RWPE1 (cell line): Measurements from ENCODE around the gene ESF1.

Experiments used
- CTCF ChIA-PET: fragments of 350-600 bp; sonication (Branson Sonifier 250); formaldehyde crosslinking; extraction: SDS; loops from one replicate; lab custom pipeline; 2021; lab: Yijun Ruan, JAX
- POLR2A ChIA-PET: fragments of 400-600 bp; formaldehyde crosslinking; extraction: SDS; loops from one replicate; lab custom pipeline; 2020; ENCODE audit warnings: antibody characterized with exemption; ENCODE audit not compliant: low non-redundant PET; lab: Yijun Ruan, JAX
- DNase-seq: peaks from one replicate; pipeline ENCODE4 v3.0.0; 2012; ENCODE audit warnings: low spot score
- H3K27ac ChIP-seq: fragments of 450-650 bp; 2 replicates; pipeline ENCODE4 v1.5.1; 2017
- TF ChIP-seq, protein P1 (sequence below): fragments of 450-650 bp; conservative IDR thresholded peaks from 2 replicates; pipeline ENCODE4 v1.5.1; 2017; ENCODE audit warnings: low read depth, mild to moderate bottlenecking

Gene ESF1

DNA sequence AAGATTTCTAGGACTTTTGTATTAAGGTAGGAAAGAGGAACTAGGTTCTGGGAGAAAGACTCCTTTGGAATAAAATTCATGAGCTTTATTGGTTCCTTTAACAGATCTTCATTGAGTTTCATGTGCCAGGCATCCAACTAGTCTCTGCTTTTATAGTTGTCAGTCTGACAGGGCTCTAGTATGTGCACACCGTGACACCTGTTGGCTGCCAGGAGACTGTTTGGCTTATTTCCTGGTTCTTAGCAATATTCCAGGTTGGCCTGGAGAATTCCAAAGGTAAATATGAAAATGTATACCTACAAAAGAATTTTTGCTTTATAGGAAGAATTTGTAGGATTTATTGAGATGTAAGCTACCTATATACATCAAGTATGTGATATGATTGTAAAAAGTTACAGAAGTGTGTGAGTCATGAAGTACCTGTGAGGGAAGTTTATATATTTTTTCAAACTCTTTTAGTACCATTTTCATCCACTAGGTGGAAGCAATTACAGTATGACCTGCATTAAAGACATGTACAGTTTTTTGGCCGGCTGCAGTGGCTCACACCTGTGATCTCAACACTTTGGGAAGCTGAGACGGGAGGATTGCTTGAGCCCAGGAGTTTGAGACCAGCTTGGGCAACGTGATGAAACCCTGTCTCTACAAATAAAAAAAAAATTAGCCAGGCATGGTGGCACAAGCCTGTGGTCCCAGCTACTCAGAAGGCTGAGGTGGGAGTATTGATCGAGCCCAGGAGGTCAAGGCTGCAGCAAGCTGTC, 35.3 kb upstream of the ESF1 start:
- POLR2A ChIA-PET = no interaction called here
- H3K27ac ChIP-seq = no peak overlapping the region
- DNase-seq = peak; percentile 79
- TF ChIP-seq, protein P1, sequence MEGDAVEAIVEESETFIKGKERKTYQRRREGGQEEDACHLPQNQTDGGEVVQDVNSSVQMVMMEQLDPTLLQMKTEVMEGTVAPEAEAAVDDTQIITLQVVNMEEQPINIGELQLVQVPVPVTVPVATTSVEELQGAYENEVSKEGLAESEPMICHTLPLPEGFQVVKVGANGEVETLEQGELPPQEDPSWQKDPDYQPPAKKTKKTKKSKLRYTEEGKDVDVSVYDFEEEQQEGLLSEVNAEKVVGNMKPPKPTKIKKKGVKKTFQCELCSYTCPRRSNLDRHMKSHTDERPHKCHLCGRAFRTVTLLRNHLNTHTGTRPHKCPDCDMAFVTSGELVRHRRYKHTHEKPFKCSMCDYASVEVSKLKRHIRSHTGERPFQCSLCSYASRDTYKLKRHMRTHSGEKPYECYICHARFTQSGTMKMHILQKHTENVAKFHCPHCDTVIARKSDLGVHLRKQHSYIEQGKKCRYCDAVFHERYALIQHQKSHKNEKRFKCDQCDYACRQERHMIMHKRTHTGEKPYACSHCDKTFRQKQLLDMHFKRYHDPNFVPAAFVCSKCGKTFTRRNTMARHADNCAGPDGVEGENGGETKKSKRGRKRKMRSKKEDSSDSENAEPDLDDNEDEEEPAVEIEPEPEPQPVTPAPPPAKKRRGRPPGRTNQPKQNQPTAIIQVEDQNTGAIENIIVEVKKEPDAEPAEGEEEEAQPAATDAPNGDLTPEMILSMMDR = peak; percentile 81
- CTCF ChIA-PET = interaction anchor here (0.6 to 1.4 kb wide), 9 partner anchors 9 to 715 kb away, joined by 3 to 10 read pairs (median 3); no protein-coding TSS in a partner anchor

DNA sequence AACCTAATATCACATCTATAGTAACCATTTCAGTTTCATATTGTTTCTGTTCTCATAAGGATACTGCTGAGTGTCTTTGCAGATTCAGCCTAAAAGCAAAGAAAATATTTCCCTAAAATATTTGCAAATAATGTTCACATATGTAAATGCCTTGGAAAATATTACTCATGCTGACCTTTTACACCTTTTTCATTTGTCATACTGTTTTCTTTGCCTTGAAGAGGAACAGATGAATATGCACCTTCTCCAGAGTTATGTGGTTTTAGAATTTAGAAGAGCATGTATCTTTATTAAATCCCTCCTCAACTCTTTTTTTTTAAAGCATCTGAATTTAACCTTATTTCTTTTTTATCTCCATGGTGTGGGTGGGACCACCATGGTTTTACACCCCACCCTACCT, 32.6 kb upstream of the ESF1 start:
- TF ChIP-seq, protein P1 = no peak
- DNase-seq = no peak
- ChIA-PET POLR2A (no interaction called here), CTCF (no interaction called here)
- no peak overlapping the region for H3K27ac ChIP-seq

DNA sequence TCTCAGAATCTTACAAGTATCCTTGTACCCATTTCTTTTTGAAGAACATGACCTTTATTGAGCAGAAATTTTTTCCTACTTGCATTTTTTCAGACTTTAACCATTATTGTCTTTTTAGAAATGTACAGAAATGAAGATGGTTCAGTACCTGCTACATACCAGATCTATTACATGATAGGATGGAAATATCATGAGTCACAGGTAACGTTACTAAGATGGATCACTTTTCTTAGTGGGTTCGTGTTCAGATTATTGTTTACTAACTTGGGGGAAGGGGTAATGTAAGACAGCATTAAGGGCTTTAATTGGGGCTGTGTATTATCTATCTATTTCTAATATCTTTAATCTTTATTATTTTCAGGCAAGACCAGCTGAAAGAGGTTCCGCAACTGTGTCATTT, 32.0 kb upstream of the ESF1 start:
- DNase-seq = peak; percentile 26
- TF ChIP-seq, protein P1 = no peak
- ChIA-PET CTCF (no interaction called here), POLR2A (no interaction called here)
- no peak overlapping the region for H3K27ac ChIP-seq

DNA sequence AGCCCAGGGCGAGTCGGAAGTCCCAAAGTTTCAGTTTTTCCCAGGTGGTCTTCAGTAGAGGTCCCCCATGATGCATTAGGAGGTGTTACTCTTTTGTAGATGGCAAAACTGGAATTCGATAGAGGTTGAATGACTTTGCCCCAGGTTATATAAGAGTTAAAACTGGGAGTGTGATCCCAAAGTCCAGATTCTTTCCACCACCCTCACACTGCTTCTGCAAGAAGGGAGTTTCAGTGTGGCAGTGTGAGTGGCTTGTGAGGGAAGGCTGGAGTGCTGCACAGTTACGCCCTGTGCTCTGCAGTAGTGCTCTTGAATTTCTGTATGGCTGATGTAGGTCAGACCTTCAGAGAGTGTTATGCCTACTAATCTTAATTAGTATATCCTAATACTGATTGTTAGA, 30.0 kb upstream of the ESF1 start:
- CTCF ChIA-PET = no interaction called here
- H3K27ac ChIP-seq = no peak overlapping the region
- no peak for DNase-seq
- POLR2A ChIA-PET = no interaction called here
- TF ChIP-seq, protein P1 = no peak

DNA sequence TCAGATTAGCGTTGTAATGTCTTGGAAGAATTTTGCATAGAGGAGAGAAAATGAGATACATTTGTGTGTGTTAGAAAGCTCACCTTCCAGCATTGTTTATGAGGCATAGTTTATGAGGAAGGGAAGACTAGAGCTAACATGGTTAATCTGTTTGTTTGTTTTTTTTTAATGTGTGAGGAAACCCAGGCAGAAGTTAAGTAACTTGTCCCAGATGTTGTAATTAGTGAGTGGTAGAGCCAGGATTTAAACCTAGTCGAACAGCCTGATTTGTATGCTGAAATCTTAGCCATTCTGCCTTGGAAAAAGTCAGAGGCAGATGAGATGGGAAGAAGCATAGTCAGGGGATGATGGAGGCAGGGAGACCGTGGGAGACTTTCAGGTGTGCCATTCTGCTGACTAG, 29.2 kb upstream of the ESF1 start:
- ChIA-PET POLR2A (no interaction called here), CTCF (no interaction called here)
- TF ChIP-seq, protein P1 = no peak
- H3K27ac ChIP-seq = no peak overlapping the region
- DNase-seq = no peak

DNA sequence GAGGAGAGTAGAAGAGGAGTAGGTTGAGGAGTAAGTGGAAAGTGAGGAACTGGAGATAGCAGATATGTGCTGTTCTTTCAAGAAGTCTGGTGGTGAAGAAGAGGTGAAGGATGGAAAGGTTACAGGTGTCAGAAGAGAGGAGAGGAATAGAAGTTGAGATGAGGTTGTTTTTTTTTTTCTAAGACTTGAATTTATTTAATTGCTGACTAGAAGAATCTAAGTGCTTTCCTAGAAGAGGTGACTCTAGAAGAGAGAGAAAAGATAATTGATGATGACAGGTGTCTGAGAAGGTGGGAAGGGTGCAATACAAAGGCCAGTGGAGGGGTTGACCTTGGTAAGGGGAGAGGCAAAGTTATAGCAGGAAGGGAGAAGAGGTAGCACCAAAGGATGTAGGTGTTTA, 25.7 kb upstream of the ESF1 start:
- no peak for DNase-seq
- TF ChIP-seq, protein P1 = no peak
- POLR2A ChIA-PET = no interaction called here
- no peak overlapping the region for H3K27ac ChIP-seq
- CTCF ChIA-PET = no interaction called here
